MG63 (cell line): ENCODE results near the gene PREX1. TPM values are rescaled to one million over a fixed set of nuclear protein-coding genes. Genes with fewer than 3 reads are reported as not detected.

Experiments used
- DNase-seq: peaks from one replicate; pipeline ENCODE4 v3.0.0-alpha.2; 2020
- H3K27me3 ChIP-seq: fragments of 250-450 bp; sonication (Bioruptor Pico); 2 replicates; pipeline ENCODE4 v1.5.1; 2020; ENCODE audit warnings: mild to moderate bottlenecking, moderate library complexity
- H3K36me3 ChIP-seq: fragments of 250-450 bp; sonication (Bioruptor Pico); 2 replicates; pipeline ENCODE4 v1.5.1; 2020; ENCODE audit warnings: mild to moderate bottlenecking, moderate library complexity
- H3K4me3 ChIP-seq: fragments of 250-450 bp; sonication (Bioruptor Pico); 2 replicates; pipeline ENCODE4 v1.5.1; 2020; ENCODE audit warnings: mild to moderate bottlenecking, moderate library complexity
- H3K9me3 ChIP-seq: fragments of 250-450 bp; sonication (Bioruptor Pico); 2 replicates; pipeline ENCODE4 v1.5.1; 2020; ENCODE audit warnings: mild to moderate bottlenecking, moderate library complexity
- total RNA-seq: library from RNA; depleted of rRNA; stranded (reverse); fragments of >200 nt; shearing (Covaris generic); gene quantifications from 2 replicates; pipeline ENCODE4 v1.2.3, GENCODE V29; 2014; ENCODE audit warnings: low replicate concordance

Gene PREX1
- total RNA-seq, 1 experiment from 2014 or later: 5.8 TPM

DNA sequence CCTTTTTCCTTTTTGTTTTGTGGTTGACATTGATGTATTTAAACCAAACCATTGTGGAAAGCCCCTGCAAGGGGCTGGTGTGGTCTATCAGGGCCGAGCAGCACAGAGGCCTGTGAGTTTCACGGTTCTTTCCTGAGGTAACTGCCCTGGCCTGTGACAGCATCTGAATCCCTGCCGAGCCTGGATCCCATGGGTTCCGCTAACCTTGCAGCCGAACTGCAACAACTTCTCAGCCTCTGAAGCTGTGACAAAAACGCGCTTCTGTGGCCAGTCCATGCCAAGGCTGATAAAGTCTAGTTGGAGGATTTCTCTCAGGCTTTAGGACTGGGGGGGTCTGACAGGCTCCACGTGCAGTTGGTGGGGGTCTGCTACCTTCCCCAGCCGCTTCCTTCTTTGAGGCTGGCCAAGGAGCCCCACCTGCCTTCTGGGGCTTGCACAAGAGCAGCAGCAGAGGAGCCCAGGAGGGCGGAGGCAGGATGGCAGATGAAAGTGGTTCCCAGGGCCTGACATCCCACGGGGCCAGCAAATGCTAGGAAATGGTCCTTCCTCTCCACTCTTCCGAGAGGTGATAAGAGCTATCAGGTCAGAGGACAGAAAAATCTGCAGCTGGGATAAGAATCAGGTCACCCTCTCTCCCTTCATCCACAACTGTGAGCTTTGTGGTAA, 150.9 kb downstream of the PREX1 start:
- no peaks in the 10 kb centered on the region for H3K27me3 ChIP-seq
- H3K9me3 ChIP-seq: no peaks in the 10 kb centered on the region
- DNase-seq: no peak
- no peaks in the 10 kb centered on the region for H3K36me3 ChIP-seq
- no peak overlapping the region for H3K4me3 ChIP-seq

DNA sequence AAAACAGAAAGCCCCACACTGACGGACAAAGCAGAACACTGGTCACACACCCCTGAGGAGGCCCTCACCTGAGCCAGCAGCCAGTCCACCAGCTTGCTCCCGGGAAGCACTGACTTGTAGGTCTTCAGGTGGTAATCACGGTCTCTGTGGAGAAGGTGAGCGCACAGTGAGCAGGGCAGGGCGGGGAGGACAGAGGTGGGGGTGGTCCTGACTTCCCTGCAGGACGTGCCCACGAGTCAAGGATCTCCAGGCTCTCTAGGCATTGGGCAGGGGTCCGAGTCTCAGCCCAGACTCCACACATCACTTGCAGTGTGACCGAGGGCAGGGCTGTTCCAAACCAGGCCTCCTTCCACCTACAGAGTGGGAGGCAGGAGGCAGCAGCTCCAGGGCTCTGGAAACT, 151.7 kb downstream of the PREX1 start:
- no peak overlapping the region for H3K4me3 ChIP-seq
- no peak for DNase-seq
- no peaks in the 10 kb centered on the region for H3K27me3 ChIP-seq
- H3K36me3 ChIP-seq: no peaks in the 10 kb centered on the region
- H3K9me3 ChIP-seq: no peaks in the 10 kb centered on the region

DNA sequence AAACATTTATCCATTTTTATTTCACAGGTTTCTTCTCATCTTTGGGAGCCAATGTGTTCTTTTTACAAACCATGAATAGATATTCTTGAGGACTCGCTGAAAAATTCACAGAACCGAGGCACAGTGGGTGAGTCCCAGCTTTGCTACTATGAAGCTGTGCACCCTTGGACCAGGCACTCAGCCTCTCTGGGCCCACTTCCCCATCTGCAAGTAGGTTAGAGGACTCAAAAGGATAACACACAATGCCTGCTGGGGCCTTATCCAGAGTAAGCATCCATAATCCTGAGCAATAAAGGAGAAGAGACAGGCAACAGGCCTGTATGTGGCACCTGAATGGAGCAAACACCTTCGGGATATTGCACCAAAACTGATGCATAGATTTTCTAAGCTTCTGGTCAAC, 153.3 kb downstream of the PREX1 start:
- Histone ChIP-seq H3K27me3 (no peaks in the 10 kb centered on the region), H3K9me3 (no peaks in the 10 kb centered on the region), H3K4me3 (no peak overlapping the region), H3K36me3 (no peaks in the 10 kb centered on the region)
- no peak for DNase-seq

DNA sequence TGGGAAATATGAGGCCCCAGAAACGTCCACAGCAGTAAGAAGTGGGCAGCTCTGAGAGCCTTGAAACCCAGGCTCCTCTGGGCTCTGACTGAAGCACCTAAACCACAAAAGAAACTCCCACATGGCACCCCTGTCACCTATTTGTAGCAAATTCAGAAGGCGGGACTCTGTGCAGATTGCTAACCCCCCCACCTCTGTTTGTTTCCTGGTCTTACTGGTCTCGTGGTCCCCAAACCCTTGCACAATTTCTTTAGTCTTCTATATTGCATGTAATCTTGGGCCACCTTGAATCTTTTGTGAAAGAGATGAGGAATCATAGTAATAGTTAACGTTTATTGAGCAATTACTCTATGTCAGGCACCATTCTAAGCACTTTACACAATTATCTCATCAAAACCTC, 154.3 kb downstream of the PREX1 start:
- no peak for DNase-seq

DNA sequence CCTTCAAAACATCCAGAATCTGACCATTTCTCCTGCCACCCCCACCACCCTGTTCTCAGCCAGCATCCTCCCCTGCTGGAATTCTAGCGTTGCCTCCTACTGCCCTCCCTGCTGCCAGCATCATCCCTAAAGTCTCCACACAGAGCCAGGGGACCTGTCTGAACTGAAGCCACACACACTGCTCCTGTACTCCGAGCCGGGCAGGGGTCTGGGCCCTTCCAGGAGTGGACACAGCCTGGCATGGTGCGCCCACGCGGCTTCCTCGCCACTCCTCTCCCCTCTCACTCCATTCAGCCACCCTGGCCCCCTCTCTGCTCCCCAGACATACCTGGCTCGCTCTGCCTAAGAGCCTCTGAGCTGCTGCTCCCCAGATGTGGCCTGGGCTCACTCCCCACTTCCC, 155.5 kb downstream of the PREX1 start:
- Histone ChIP-seq H3K9me3 (no peaks in the 10 kb centered on the region), H3K4me3 (no peak overlapping the region), H3K27me3 (no peaks in the 10 kb centered on the region), H3K36me3 (no peaks in the 10 kb centered on the region)
- DNase-seq: no peak

More for the DNA sequence above, 154.3 kb downstream of the PREX1 start:
- H3K9me3 ChIP-seq: no peaks in the 10 kb centered on the region
- no peak overlapping the region for H3K4me3 ChIP-seq
- H3K36me3 ChIP-seq: no peaks in the 10 kb centered on the region
- H3K27me3 ChIP-seq: no peaks in the 10 kb centered on the region

DNA sequence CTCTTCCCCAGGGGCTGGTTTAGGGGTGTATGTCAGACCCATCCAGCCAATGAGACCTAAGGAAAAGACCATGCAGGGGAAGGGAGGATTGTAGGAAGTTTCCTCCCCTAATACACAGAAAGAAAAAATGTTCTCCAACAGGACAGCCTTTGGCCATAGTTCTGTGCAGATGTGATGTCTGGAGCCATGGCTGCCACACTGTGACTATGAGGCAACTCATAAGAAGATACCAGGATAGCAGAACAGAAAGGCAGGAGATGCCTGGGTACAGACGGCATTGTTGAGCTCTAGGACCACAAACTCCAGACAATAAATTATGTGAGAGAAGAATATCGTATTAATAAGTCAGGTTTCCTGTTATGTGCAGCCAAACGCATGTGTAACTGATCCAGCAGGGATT, 156.7 kb downstream of the PREX1 start:
- Histone ChIP-seq H3K9me3 (no peaks in the 10 kb centered on the region), H3K27me3 (no peaks in the 10 kb centered on the region), H3K4me3 (no peak overlapping the region), H3K36me3 (no peaks in the 10 kb centered on the region)
- no peak for DNase-seq

DNA sequence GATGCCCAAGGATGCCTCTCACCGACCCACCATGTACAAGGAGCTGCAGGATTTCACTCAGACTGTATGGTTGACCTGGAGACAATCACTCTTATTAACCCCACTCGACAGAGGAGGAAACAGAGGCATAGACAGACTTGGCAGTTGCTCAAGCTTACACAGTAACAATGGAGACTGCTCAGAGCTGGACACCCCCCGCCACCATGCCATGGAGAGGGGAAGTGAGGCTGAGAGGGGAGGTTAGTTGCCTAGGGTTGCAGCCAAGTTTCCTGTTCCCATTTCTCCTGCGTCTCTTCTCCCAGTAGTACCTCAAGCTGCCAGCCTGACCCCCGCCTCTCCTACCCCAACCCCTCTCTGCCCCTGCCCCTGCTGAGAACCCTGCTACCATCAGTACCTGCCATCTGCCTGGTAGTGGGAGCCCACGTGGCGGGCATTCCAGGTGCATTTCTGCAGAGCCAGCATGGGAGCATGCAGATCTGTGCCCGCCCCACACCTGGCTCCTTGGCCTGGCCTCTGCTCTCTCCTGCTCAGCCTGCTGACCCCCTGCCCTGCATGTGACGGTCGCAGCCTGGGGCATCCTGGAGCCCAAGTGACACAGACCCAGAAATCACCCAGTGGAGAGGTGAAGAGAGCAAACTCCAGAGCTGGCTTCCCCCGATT, 157.7 kb downstream of the PREX1 start:
- H3K36me3 ChIP-seq: no peaks in the 10 kb centered on the region
- no peaks in the 10 kb centered on the region for H3K9me3 ChIP-seq
- H3K27me3 ChIP-seq: no peaks in the 10 kb centered on the region
- H3K4me3 ChIP-seq: no peak overlapping the region
- no peak for DNase-seq

DNA sequence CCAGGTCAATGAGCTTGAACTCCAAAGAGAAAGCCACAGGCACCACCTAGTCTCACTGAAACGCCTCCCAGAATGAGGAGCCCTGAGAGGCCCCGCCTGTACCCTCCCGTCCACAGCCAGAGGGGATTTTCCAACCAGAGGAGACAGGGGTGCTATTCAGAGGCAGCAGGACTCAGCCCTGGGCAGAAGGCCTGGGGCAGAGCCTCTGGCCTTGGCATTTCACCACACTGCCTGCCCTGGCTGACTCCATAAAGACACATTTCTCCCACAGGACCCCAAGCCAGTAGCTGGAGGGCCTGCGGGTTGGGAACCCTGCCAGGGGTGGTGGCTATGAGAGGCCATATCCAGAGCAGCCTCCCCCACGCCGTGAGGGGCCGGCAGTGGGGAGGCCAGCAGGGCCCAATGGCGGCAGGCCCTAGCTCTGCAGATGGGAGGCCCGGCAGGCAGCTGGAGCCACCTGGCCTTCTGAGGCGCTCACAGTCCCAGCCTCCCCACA, 159.3 kb downstream of the PREX1 start:
- no peak overlapping the region for H3K4me3 ChIP-seq
- DNase-seq: peak; percentile 80
- H3K27me3 ChIP-seq: no peaks in the 10 kb centered on the region
- H3K36me3 ChIP-seq: no peaks in the 10 kb centered on the region
- no peaks in the 10 kb centered on the region for H3K9me3 ChIP-seq

DNA sequence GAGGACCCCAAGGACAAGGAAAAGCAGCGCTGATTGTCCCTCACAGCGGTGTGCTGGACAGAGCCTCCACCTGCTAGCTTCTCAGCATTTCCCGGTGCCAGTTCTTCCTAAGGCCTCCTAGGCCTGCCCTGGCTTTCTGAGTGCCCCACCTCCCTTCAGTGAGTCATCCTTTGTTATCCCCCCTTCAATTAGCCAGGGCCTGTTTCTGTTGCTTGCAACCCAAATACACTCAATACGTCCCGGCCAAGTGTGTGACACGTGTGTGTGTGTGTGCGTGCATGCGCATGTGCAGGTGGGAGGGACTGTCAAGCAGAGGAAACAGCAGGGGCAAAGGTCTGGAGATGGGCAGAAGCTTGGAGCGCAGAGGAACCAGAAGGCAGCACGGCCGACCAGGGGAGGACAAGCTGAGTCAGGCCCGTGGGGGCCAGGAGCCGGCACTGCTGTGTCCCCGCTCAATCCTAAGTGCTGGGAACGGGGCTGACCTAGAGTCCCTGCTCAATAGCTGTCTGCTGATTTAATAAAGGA, 159.8 kb downstream of the PREX1 start:
- no peaks in the 10 kb centered on the region for H3K27me3 ChIP-seq
- H3K36me3 ChIP-seq: no peaks in the 10 kb centered on the region
- DNase-seq: peak; percentile 23
- H3K9me3 ChIP-seq: no peaks in the 10 kb centered on the region
- H3K4me3 ChIP-seq: no peak overlapping the region

DNA sequence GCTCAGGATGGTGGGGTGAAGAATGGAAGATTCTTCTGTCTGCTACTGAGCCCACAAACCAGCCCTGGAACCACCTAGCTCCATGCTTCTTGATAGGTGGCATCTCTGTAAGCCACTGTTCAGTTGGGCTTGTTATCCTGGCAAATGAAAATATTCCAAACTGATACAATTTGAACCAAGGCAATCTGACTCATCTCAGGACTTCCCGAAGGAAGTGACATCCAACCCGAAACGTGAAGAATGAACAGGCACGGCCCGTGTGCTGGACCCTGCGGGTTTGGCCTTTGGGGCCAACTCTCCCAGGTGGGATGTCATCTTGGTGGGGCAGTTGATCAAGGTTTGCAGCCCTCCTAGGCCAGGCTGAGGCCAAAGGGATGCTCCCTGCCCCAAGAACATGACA, 160.3 kb downstream of the PREX1 start:
- H3K9me3 ChIP-seq: no peaks in the 10 kb centered on the region
- no peaks in the 10 kb centered on the region for H3K36me3 ChIP-seq
- no peak for DNase-seq
- H3K4me3 ChIP-seq: no peak overlapping the region
- no peaks in the 10 kb centered on the region for H3K27me3 ChIP-seq

DNA sequence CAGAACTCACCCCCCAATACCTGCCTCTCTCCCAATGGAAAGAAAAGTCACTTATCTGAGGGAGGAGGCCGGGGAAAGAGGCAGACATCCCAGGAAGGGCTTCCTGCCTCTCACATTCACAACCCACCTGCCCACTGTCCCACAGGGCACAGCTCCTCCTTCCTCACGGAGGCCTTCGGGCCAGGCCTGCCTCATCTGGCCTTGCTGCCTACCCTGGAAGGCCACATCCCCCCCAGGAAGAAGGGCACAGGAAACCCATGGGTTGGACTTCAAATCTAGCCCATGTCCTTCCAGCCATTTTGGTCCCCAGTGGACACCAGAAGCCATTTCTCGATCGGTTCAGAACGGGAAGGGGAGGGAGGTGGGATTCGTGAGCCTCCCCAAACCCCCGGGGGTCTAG, 162.0 kb downstream of the PREX1 start:
- H3K9me3 ChIP-seq: no peaks in the 10 kb centered on the region
- no peaks in the 10 kb centered on the region for H3K36me3 ChIP-seq
- H3K4me3 ChIP-seq: no peak overlapping the region
- H3K27me3 ChIP-seq: no peaks in the 10 kb centered on the region
- no peak for DNase-seq

DNA sequence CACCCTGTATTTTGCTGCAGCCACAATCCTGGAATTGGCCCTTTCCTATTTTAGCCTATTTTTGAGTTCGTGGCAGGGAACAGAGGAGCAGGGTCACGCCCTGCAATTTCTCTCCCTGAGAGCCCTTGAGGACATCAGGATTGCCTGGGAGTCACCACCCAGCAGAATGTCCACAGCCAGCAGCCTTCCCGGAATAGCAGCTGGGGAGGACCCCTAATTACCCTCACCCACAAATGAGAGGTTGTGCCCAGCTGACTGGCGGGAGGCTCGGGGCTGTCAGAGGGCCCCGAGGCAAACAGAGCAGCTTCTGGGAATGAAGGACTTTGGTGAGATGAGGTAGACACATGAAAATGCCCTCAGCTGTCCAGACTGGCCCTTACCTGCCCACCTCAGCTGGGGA, 165.1 kb downstream of the PREX1 start:
- Histone ChIP-seq H3K9me3 (no peaks in the 10 kb centered on the region), H3K4me3 (no peak overlapping the region), H3K36me3 (no peaks in the 10 kb centered on the region; the same call in 1 of the 2 replicates), H3K27me3 (no peaks in the 10 kb centered on the region)
- no peak for DNase-seq

DNA sequence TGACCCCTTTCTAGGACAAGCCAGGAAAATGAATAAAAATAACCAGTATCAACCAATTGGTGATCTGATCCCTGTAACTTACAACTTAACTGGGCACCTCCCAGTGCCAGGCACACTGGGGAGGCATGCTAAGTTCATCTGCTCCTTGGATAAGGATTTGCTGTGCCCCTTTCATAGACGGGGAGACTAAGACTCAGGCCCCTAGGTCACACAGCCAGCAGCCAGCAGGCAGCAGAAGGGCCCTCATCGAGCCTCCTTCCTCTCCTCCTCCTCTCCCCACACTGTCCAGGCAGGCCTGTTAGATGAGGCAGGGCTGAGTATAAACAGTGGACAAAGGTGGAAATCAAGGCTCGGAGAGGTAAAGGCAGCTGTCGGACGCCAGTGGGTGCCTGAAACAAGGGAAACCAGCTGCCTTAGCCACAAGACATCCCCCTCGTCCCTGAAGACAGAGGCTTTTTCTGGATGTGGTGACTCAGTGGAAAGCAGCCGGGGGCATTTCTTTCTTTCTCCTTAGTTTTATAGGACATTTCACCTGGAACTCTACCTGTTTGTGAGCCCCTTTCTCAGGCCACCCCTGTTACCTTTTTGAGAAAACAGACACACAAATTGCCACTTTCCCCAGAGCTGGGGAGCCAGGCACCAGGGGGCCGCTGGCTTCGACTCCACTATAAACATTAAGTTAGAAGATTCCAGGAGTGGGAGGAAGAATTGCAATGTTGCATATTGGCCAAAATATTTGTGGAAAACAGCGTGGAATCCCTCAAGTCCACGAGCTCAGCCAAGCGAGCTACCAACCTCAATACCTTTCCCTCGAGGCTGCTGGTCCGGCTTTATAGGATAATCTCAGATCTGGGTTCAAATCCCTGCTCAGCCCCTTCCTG, 166.0 kb downstream of the PREX1 start:
- Histone ChIP-seq H3K27me3 (no peaks in the 10 kb centered on the region), H3K36me3 (no peaks in the 10 kb centered on the region; the same call in 1 of the 2 replicates), H3K4me3 (no peak overlapping the region), H3K9me3 (no peaks in the 10 kb centered on the region)
- DNase-seq: no peak

DNA sequence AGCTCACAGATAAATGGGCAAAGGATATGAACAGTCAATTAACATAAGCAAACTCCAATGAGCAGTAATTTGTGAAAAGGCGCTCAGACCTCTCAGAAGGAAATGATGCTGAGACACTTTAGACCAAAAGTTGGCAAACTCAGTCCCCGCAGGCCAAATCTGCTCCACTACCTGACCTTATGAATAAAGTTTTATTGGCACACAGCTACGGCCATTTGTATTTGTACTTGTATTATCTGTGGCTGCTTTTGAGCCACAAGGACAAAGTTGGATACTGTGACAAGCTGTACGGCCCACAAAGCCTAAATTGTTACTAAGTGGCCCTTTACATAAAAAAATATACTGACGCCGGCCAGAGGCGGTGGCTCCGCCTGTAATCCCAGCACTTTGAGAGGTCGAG, 167.0 kb downstream of the PREX1 start:
- H3K9me3 ChIP-seq: no peaks in the 10 kb centered on the region
- H3K4me3 ChIP-seq: no peak overlapping the region
- no peak for DNase-seq
- no peaks in the 10 kb centered on the region for H3K27me3 ChIP-seq
- H3K36me3 ChIP-seq: no peaks in the 10 kb centered on the region; the same call in 1 of the 2 replicates

DNA sequence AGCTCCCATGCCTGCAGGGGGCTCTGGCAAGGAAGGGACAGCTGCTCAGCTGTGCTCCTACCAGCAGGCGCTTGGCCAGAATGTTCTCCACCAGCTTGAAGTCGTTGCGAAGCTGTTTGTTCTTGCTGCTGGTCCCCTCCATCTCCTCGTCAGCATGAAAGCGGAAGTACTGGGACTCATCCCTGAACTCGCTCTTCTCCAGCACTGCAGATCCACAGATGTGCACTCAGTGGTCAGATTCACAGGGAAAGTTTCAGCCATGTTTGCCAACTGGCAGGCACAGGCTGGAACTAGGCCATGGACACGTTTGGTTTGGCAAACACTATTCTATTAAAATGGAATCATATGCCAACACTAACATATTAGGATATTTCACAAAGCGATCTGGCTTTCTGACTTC, 167.9 kb downstream of the PREX1 start:
- Histone ChIP-seq H3K9me3 (no peaks in the 10 kb centered on the region), H3K36me3 (no peaks in the 10 kb centered on the region; the same call in 1 of the 2 replicates), H3K4me3 (no peak overlapping the region), H3K27me3 (no peaks in the 10 kb centered on the region)
- DNase-seq: peak; percentile 82

DNA sequence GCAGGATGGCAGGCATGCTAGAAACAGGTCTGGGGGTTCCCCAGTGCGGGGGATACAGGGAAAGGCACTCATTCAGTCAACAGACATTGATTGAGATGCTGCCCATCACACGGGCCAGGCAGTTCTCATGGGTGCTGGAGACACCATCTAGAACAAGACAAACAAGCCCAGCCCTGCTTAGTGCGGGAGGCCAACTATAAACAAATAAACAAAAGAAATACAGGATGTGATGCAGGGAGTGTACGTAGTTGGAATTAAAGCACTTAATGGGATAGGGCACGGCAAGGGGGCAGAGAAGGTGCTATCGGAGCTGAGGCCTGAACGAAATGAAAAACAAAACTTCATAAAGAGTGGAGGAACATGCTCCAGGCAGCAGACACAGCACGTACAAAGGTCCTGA, 169.3 kb downstream of the PREX1 start:
- DNase-seq: no peak
- Histone ChIP-seq H3K4me3 (no peak overlapping the region), H3K27me3 (no peaks in the 10 kb centered on the region), H3K36me3 (no peaks in the 10 kb centered on the region; the same call in 1 of the 2 replicates), H3K9me3 (no peaks in the 10 kb centered on the region)

DNA sequence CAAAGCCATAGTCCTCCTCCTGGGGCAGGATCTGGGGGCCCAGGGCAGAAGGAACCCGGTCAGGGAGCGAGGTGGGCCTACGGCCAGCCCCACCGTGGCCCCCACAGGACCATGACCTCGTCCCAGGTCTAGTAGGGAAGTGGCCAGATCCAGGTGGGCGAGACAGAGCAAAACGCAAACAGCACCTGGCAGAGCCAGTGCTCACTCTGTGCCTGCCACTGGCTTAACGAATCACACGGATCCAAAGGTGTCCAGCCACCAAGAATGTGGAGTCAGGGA, 169.7 kb downstream of the PREX1 start:
- no peaks in the 10 kb centered on the region for H3K9me3 ChIP-seq
- H3K27me3 ChIP-seq: no peaks in the 10 kb centered on the region
- DNase-seq: no peak
- no peaks in the 10 kb centered on the region; the same call in 1 of the 2 replicates for H3K36me3 ChIP-seq
- no peak overlapping the region for H3K4me3 ChIP-seq
